Measurements from ENCODE around the gene ANGPTL4.

The ANGPTL4 gene

GRCh38 chr19:8423817-8424223 lies 59.9 kb downstream of the ANGPTL4 start:
- H3K27ac Mint-ChIP-seq = no peak overlapping the region
- no peak for ATAC-seq (ENCODE audit: low read depth)

More at GRCh38 chr19:8423817-8424223, 59.9 kb downstream of the ANGPTL4 start:
- DNase-seq (ENCODE audit: low spot score in 2 of 2) = no peak
- H3K4me3 Mint-ChIP-seq = no peak overlapping the region
- no peaks in the 10 kb centered on the region for H3K27me3 Mint-ChIP-seq
- H3K36me3 Mint-ChIP-seq = peaks cover 9% of the 10 kb centered on the region
- no peaks in the 10 kb centered on the region for H3K9me3 Mint-ChIP-seq
- no peaks in the 10 kb centered on the region for H3K4me1 Mint-ChIP-seq
